Lower leg skin (tissue), 3 donors: ENCODE measurements around the gene TBXAS1.

Source experiments
- CTCF ChIP-seq, 3 donors: fragments of 450-650 bp; IDR thresholded peaks; one replicate each; pipeline ENCODE4 v1.5.1; 2016; ENCODE audit warnings: antibody characterized with exemption in 3 of 3, mild to moderate bottlenecking in 3 of 3, moderate library complexity in 2 of 3
- POLR2A ChIP-seq, 2 donors: fragments of 450-650 bp; IDR thresholded peaks; one replicate each; pipeline ENCODE4 v1.6.1; 2016 to 2017; ENCODE audit warnings: antibody characterized with exemption in 2 of 2, mild to moderate bottlenecking in 1 of 2, moderate library complexity in 1 of 2

DNA sequence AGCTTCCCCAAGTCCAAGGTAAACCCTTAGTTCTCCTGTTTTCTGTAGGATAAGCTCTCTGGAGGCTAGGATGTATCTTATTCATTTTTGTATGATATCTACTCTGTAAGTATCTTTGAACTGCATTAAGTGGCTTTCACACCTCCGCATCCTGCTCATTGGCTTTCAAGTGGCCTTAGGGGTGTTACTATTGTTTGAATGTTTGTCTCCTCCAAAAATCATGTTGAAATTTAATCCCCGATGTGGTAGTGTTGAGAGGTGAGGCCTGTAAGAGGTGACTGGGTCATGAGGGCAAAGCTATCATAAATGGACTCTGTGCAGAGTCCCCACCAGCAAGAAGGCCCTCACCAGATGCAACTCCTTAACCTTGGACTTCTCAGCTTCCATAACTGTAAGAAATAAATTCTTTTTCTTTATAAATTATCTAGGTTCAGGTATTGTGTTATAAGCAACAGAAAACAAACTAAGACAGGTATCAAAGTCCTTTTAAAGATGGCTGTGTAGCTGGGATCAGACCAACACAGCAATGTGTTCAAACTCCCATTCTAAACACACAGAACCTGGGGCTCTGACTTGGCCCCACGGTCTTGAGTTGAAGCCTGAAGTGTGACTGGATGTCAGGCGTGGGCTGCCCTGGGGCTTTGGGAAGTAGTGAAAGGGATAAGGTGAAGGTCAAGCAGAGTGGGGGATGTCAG is 25.9 kb downstream of the TBXAS1 start:
- TF ChIP-seq POLR2A (IDR thresholded peaks at IDR 0.05) (no peak), CTCF (IDR thresholded peaks at IDR 0.05) (no peak)
